Heart left ventricle (tissue), 16 donors: ENCODE measurements around the gene METTL3. TPM values are rescaled to one million over a fixed set of nuclear protein-coding genes. Genes with fewer than 3 reads are reported as not detected.

Experiments used
- ATAC-seq, 4 donors: fragments of 200-7000 bp; cut with Tn5 transposase; one replicate each; pipeline ENCODE4 v1.9.1; 2020 to 2022; ENCODE audit warnings: moderate library complexity in 4 of 4, mild to moderate bottlenecking in 3 of 4, moderate number of reproducible peaks in 1 of 4
- DNase-seq, 5 donors: peaks; one replicate each; pipeline ENCODE4 v3.0.0-alpha.2; 2020
- H3K27ac ChIP-seq, 12 donors: fragments of 200-600 bp; sonication (generic) in 4 of 12; one replicate each; pipeline versions ENCODE4 v1.5.0 to v1.8.0; 2016 to 2022; ENCODE audit warnings: mild to moderate bottlenecking in 2 of 12
- H3K27me3 ChIP-seq, 9 donors: fragments of 200-600 bp; sonication (generic) in 2 of 9; one replicate each; pipeline versions ENCODE4 v1.5.1 to v1.8.0; 2016 to 2022; ENCODE audit warnings: mild to moderate bottlenecking in 3 of 9
- H3K36me3 ChIP-seq, 9 donors: fragments of 200-600 bp; sonication (generic) in 2 of 9; one replicate each; pipeline versions ENCODE4 v1.5.0 to v1.8.0; 2018 to 2022; ENCODE audit warnings: mild to moderate bottlenecking in 2 of 9
- H3K4me1 ChIP-seq, 12 donors: fragments of 200-600 bp; sonication (generic) in 4 of 12; one replicate each; pipeline versions ENCODE4 v1.5.0 to v1.8.0; 2016 to 2022; ENCODE audit warnings: mild to moderate bottlenecking in 3 of 12
- H3K4me3 ChIP-seq, 12 donors: fragments of 200-600 bp; sonication (generic) in 4 of 12; one replicate each; pipeline versions ENCODE4 v1.5.0 to v1.8.0; 2017 to 2022; ENCODE audit warnings: mild to moderate bottlenecking in 9 of 12, moderate library complexity in 4 of 12
- H3K9me3 ChIP-seq, 12 donors: fragments of 200-600 bp; sonication (generic) in 4 of 12; one replicate each; pipeline versions ENCODE4 v1.5.0 to v1.8.0; 2016 to 2022; ENCODE audit warnings: mild to moderate bottlenecking in 1 of 12
- CTCF ChIP-seq, 12 donors: fragments of 200-600 bp; sonication (generic) in 4 of 12; IDR thresholded peaks; one replicate each; pipeline versions ENCODE4 v1.5.0 to v1.8.0; 2018 to 2022; ENCODE audit warnings: antibody characterized with exemption in 12 of 12, mild to moderate bottlenecking in 5 of 12
- POLR2A ChIP-seq, 2 donors: fragments of 450-650 bp; IDR thresholded peaks; one replicate each; pipeline ENCODE4 v1.6.1; 2017; ENCODE audit warnings: antibody characterized with exemption in 2 of 2, mild to moderate bottlenecking in 2 of 2, moderate library complexity in 2 of 2
- WGBS, 4 donors: extraction: QIAGEN DNeasy Blood & Tissue Kit in 2 of 4; methylation state at CpG; one replicate each; pipeline versions ENCODE4 v1.1.5 to v1.1.7; 2013 to 2018; 5-methylcytosine and 5-hydroxymethylcytosine counted together
- intact Hi-C, 10 donors: fragments of 100-400 bp; cut with DNase I; formaldehyde crosslinking; loops; one replicate each; pipeline versions ENCODE4 v1.11.1 to v1.14.2; 2022
- polyA plus RNA-seq, 2 donors: library from polyadenylated mRNA; stranded (reverse); fragments of 200-250 nt; gene quantifications; one replicate each; pipeline ENCODE4 v1.2.3, GENCODE V29; 2013
- total RNA-seq, 9 donors: library from RNA; depleted of rRNA in 2 of 9; stranded (reverse); fragments of >200 nt in 2 of 9; fragmentation: NEBNext Ultra II Directional in 3 of 9; extraction: Animal tissue kit (Norgen Biotek cat#: 25700) in 3 of 9; gene quantifications; one replicate each; pipeline versions ENCODE4 v1.1.0 to v1.2.4, GENCODE V29; 2016 to 2023
- donor health status: ischemic (EF 13 %, LVEDD 7.1; RV severe dilation, severe dysfunction).
- donor health status: healthy with polysubstance abuse.
- donor health status: DM: no; HTN: yes; CAD: no.
- donor health status: DM: no; HTN: no; CAD: no.
- donor health status: ischemic (EF 25% LVEDD 6.9; RV normal size, moderate dysfunction).
- donor health status: ischemic (EF 25% LVEDD 5.7; RV mildly dilated, moderate dysfunction).
- donor health status: healthy.
- donor health status: DM: yes; HTN: yes; CAD: no.
- donor health status: ischemic (EF 35%, LVEDD 5.7; RV mildly dilated, moderate dysfunction).
- donor health status: nonischemic (EF 11% LVEDD 7.7; RV severe dilation, severe dysfunction).
- donor health status: DM: yes; HTN: yes; CAD: no.
- donor health status: PGD.
- donor health status: ischemic (EF 29% LVEDD 5.4; RV normal size, mild dysfunction).
- donor health status: nonischemic (EF 23%, LVEDD 6.1; RV moderate dilation, normal function).

METTL3 gene
- total and polyA plus RNA-seq, 11 donors = 21.0 to 37.0 (median 25.2) TPM

GRCh38 chr14:21533294-21533693 lies 22.2 kb upstream of the METTL3 start:
- DNase-seq = no peak
- TF ChIP-seq POLR2A (IDR thresholded peaks at IDR 0.05) (no peak), CTCF (IDR thresholded peaks at IDR 0.05) (no peak)
- H3K36me3 ChIP-seq = no peaks in the 10 kb centered on the region
- H3K27ac ChIP-seq = no peak overlapping the region
- intact Hi-C loops = no loop called here
- no peak overlapping the region for H3K4me3 ChIP-seq
- H3K27me3 ChIP-seq = peaks cover 0 to 58% (median 32%) of the 10 kb centered on the region in 9 donors
- no peak for ATAC-seq
- no peaks in the 10 kb centered on the region for H3K9me3 ChIP-seq
- H3K4me1 ChIP-seq = peaks cover 0 to 12% (median 3%) of the 10 kb centered on the region in 12 donors

GRCh38 chr14:21529515-21529914 lies 18.4 kb upstream of the METTL3 start:
- no peak for DNase-seq
- no peak overlapping the region for H3K4me3 ChIP-seq
- H3K27me3 ChIP-seq = peaks cover 0 to 22% (median 8%) of the 10 kb centered on the region in 9 donors
- peaks cover 0 to 11% (median 6%) of the 10 kb centered on the region in 12 donors for H3K4me1 ChIP-seq
- no peak overlapping the region for H3K27ac ChIP-seq
- no peak for ATAC-seq
- intact Hi-C loops = no loop called here
- H3K36me3 ChIP-seq = no peaks in the 10 kb centered on the region
- TF ChIP-seq POLR2A (IDR thresholded peaks at IDR 0.05) (no peak), CTCF (IDR thresholded peaks at IDR 0.05) (no peak)
- 86 to 98% (median 95%) methylated on average over 1 of the region's 1 CpG for WGBS, 4 donors
- H3K9me3 ChIP-seq = no peaks in the 10 kb centered on the region

GRCh38 chr14:21528381-21529348 lies 17.5 kb upstream of the METTL3 start:
- Histone ChIP-seq H3K27ac (no peak overlapping the region), H3K4me3 (no peak overlapping the region), H3K9me3 (no peaks in the 10 kb centered on the region), H3K27me3 (peaks cover 0 to 17% (median 4%) of the 10 kb centered on the region in 9 donors), H3K36me3 (no peaks in the 10 kb centered on the region), H3K4me1 (peaks cover 0 to 11% (median 6%) of the 10 kb centered on the region in 12 donors)
- intact Hi-C loops = no loop called here
- no peak for DNase-seq
- WGBS, 4 donors = 70 to 76% (median 72%) methylated on average over 4 of the region's 4 CpGs
- no peak for ATAC-seq
- TF ChIP-seq CTCF (IDR thresholded peaks at IDR 0.05) (no peak), POLR2A (IDR thresholded peaks at IDR 0.05) (no peak)

- Histone ChIP-seq H3K9me3 (no peaks in the 10 kb centered on the region), H3K27ac (no peak overlapping the region), H3K4me1 (peaks cover 0 to 11% (median 6%) of the 10 kb centered on the region in 12 donors), H3K36me3 (no peaks in the 10 kb centered on the region), H3K27me3 (peaks cover 0 to 7% (median 0%) of the 10 kb centered on the region in 9 donors), H3K4me3 (peak overlapping the region in 1 of 12 donors; percentile 78)
- no peak for DNase-seq
- WGBS, 4 donors = 41 to 65% (median 45%) methylated on average over 1 of the region's 1 CpG
- ATAC-seq = no peak
- intact Hi-C loops = no loop called here
- TF ChIP-seq POLR2A (IDR thresholded peaks at IDR 0.05) (no peak), CTCF (IDR thresholded peaks at IDR 0.05) (no peak)
These were observed 16.2 kb upstream of the METTL3 start for GRCh38 chr14:21527318-21527679.
